ENCODE data around the gene CUL1.

- TF ChIP-seq, protein P1, sequence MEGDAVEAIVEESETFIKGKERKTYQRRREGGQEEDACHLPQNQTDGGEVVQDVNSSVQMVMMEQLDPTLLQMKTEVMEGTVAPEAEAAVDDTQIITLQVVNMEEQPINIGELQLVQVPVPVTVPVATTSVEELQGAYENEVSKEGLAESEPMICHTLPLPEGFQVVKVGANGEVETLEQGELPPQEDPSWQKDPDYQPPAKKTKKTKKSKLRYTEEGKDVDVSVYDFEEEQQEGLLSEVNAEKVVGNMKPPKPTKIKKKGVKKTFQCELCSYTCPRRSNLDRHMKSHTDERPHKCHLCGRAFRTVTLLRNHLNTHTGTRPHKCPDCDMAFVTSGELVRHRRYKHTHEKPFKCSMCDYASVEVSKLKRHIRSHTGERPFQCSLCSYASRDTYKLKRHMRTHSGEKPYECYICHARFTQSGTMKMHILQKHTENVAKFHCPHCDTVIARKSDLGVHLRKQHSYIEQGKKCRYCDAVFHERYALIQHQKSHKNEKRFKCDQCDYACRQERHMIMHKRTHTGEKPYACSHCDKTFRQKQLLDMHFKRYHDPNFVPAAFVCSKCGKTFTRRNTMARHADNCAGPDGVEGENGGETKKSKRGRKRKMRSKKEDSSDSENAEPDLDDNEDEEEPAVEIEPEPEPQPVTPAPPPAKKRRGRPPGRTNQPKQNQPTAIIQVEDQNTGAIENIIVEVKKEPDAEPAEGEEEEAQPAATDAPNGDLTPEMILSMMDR (IDR thresholded peaks at IDR 0.05; ENCODE audit: low read length) = no peak
- TF ChIP-seq EZH2 (IDR thresholded peaks at IDR 0.05; ENCODE audit: borderline replicate concordance, low read length) = no peak
These were observed 25.1 kb downstream of the CUL1 start for GRCh38 chr7:148723846-148724245.

Measured in OCI-LY1 (cell line).